Neural progenitor cell (in vitro differentiated cells): Measurements from ENCODE around the gene SFTPD. TPM values are rescaled to one million over a fixed set of nuclear protein-coding genes. Genes with fewer than 3 reads are reported as not detected.
A peak's percentile ranks its signal among the peaks of the same experiment; 100 is the strongest.
"Not testable (repeated sequence)": the region's sequence is repeated elsewhere in the genome, so short reads cannot be mapped to it uniquely, and the experiment has no call there.

Experiments
- DNase-seq: peaks from one replicate; pipeline ENCODE4 v3.0.0-alpha.2; 2016; ENCODE audit warnings: low spot score
- H2AFZ ChIP-seq: fragments of 200-600 bp; sonication (generic); replicated peaks from 2 replicates; pipeline ENCODE4 v1.6.1; 2016; ENCODE audit warnings: antibody characterized with exemption
- H3F3A ChIP-seq: fragments of 200-600 bp; sonication (generic); 2 replicates; pipeline ENCODE4 v1.6.1; 2016; ENCODE audit warnings: antibody characterized with exemption, low read depth
- H3K27ac ChIP-seq: fragments of 200-600 bp; sonication (generic); 2 replicates; pipeline ENCODE4 v1.5.1; 2016; ENCODE audit warnings: mild to moderate bottlenecking
- H3K27me3 ChIP-seq: fragments of 200-600 bp; sonication (generic); 2 replicates; pipeline ENCODE4 v1.6.1; 2016; ENCODE audit warnings: mild to moderate bottlenecking, moderate library complexity
- H3K36me3 ChIP-seq: fragments of 200-600 bp; sonication (generic); 2 replicates; pipeline ENCODE4 v1.5.1; 2016
- H3K4me1 ChIP-seq: fragments of 200-600 bp; sonication (generic); 2 replicates; pipeline ENCODE4 v1.6.1; 2016; ENCODE audit warnings: mixed run types
- H3K4me2 ChIP-seq: fragments of 200-600 bp; sonication (generic); 2 replicates; pipeline ENCODE4 v1.6.1; 2016
- H3K4me3 ChIP-seq: fragments of 200-600 bp; sonication (generic); 2 replicates; pipeline ENCODE4 v1.5.1; 2016
- H3K79me2 ChIP-seq: fragments of 200-600 bp; sonication (generic); 2 replicates; pipeline ENCODE4 v1.6.1; 2016; ENCODE audit warnings: low read depth
- H3K9ac ChIP-seq: fragments of 200-600 bp; sonication (generic); 2 replicates; pipeline ENCODE4 v1.6.1; 2016
- H3K9me3 ChIP-seq: fragments of 200-600 bp; sonication (generic); 2 replicates; pipeline ENCODE4 v1.5.1; 2016; ENCODE audit warnings: low read depth
- H4K20me1 ChIP-seq: fragments of 200-600 bp; sonication (generic); 2 replicates; pipeline ENCODE4 v1.6.1; 2016; ENCODE audit warnings: low read depth
- H3K27ac Mint-ChIP-seq: 3 replicates; pipeline ENCODE4 v1.8.0; 2021; ENCODE audit warnings: mixed read lengths
- H3K27me3 Mint-ChIP-seq: 2 replicates; pipeline ENCODE4 v1.8.0; 2022; ENCODE audit warnings: low read depth, mild to moderate bottlenecking, inconsistent platforms, moderate library complexity, mixed read lengths; ENCODE audit not compliant: insufficient read depth
- H3K36me3 Mint-ChIP-seq: 3 replicates; pipeline ENCODE4 v1.8.0; 2021; ENCODE audit warnings: mixed read lengths
- H3K4me1 Mint-ChIP-seq: 3 replicates; pipeline ENCODE4 v1.8.0; 2021; ENCODE audit warnings: mixed read lengths
- H3K4me3 Mint-ChIP-seq: 3 replicates; pipeline ENCODE4 v1.8.0; 2021; ENCODE audit warnings: mild to moderate bottlenecking, moderate library complexity, mixed read lengths
- H3K9me3 Mint-ChIP-seq: 3 replicates; pipeline ENCODE4 v1.8.0; 2020; ENCODE audit warnings: mixed read lengths
- EZH2 ChIP-seq: fragments of 200-600 bp; sonication (generic); IDR thresholded peaks from 2 replicates; pipeline ENCODE4 v1.6.1; 2017; ENCODE audit warnings: antibody characterized with exemption, mild to moderate bottlenecking, moderate library complexity
- EZH2phosphoT487 ChIP-seq: fragments of 200-600 bp; sonication (generic); IDR thresholded peaks from 2 replicates; pipeline ENCODE4 v1.6.1; 2017; ENCODE audit warnings: antibody characterized with exemption
- total RNA-seq: library from RNA; depleted of rRNA; stranded (reverse); fragments of >200 nt; gene quantifications from 2 replicates; pipeline ENCODE4 v1.2.3, GENCODE V29; 2015; ENCODE audit warnings: low replicate concordance
- TF ChIP-seq, protein P1 (sequence below): fragments of 200-600 bp; sonication (generic); IDR thresholded peaks from 2 replicates; pipeline ENCODE4 v1.5.1; 2017; ENCODE audit warnings: antibody characterized with exemption, mild to moderate bottlenecking

Gene SFTPD
- total RNA-seq, 1 donor from 2014 or later = not detected

DNA sequence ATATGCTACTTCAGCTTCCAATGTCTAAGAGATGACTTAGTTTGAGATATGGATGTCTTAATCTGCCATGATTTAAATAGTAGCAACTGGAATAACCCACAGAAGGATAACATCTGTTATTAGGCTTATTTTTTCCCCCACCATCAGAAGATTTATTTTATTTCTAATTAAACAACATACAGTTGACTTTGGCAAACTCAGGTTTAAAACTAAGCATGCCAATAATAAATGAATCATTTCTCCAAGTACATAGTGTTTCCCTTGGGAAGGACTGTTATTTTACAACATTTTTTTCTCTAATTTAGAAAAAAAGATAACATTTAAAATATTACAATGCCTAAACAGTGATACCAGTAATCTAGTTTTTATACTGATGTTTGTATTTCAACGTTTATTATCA, 58.4 kb downstream of the SFTPD start:
- Histone ChIP-seq H3K9ac (no peak overlapping the region), H3K4me2 (no peak overlapping the region), H3K27ac (no peak overlapping the region), H3K9me3 (no peaks in the 10 kb centered on the region), H3K27me3 (peaks cover 4% of the 10 kb centered on the region), H3F3A (no peaks in the 10 kb centered on the region), H2AFZ (no peak overlapping the region), H3K36me3 (no peaks in the 10 kb centered on the region), H3K79me2 (no peaks in the 10 kb centered on the region), H4K20me1 (no peaks in the 10 kb centered on the region), H3K4me1 (no peaks in the 10 kb centered on the region), H3K4me3 (no peak overlapping the region)
- H3K27me3 Mint-ChIP-seq = no peaks in the 10 kb centered on the region
- no peaks in the 10 kb centered on the region for H3K4me1 Mint-ChIP-seq
- TF ChIP-seq EZH2phosphoT487 (no peak), EZH2 (no peak)
- TF ChIP-seq, protein P1, sequence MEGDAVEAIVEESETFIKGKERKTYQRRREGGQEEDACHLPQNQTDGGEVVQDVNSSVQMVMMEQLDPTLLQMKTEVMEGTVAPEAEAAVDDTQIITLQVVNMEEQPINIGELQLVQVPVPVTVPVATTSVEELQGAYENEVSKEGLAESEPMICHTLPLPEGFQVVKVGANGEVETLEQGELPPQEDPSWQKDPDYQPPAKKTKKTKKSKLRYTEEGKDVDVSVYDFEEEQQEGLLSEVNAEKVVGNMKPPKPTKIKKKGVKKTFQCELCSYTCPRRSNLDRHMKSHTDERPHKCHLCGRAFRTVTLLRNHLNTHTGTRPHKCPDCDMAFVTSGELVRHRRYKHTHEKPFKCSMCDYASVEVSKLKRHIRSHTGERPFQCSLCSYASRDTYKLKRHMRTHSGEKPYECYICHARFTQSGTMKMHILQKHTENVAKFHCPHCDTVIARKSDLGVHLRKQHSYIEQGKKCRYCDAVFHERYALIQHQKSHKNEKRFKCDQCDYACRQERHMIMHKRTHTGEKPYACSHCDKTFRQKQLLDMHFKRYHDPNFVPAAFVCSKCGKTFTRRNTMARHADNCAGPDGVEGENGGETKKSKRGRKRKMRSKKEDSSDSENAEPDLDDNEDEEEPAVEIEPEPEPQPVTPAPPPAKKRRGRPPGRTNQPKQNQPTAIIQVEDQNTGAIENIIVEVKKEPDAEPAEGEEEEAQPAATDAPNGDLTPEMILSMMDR = no peak
- H3K27ac Mint-ChIP-seq = no peak overlapping the region
- no peak for DNase-seq
- no peak overlapping the region for H3K4me3 Mint-ChIP-seq
- no peaks in the 10 kb centered on the region for H3K36me3 Mint-ChIP-seq
- no peaks in the 10 kb centered on the region for H3K9me3 Mint-ChIP-seq

DNA sequence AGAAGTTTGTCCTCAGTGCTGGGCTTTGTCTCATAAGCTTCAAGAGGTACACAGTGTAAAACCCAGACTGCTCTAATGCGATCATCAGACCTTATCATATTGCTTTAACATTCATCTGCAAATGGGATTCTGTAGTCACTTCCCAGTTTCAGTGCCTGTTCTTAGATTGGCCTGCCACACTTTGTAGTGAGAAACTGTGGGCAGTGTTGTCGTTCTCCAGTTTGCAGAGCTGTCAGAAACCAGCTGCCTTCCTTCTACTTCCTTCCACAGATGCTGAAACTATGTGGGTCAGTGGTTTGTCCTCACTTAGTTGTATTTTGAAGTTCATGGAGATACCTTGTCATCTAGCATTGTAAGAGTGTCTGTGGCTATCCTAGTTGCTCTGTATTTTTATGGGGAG, 59.9 kb downstream of the SFTPD start:
- not testable (repeated sequence) for H3K4me3 ChIP-seq, H3K36me3 ChIP-seq, H3K4me1 ChIP-seq, H3K9me3 Mint-ChIP-seq, H3K4me1 Mint-ChIP-seq, H3K9me3 ChIP-seq, DNase-seq, H4K20me1 ChIP-seq, H3K27me3 Mint-ChIP-seq, H3K27me3 ChIP-seq, H3F3A ChIP-seq, H3K36me3 Mint-ChIP-seq, H3K4me2 ChIP-seq, H3K4me3 Mint-ChIP-seq, H3K27ac ChIP-seq, H3K27ac Mint-ChIP-seq, H3K9ac ChIP-seq, H3K79me2 ChIP-seq
- peak overlapping the region; percentile 63 for H2AFZ ChIP-seq

Other genes starting within 250 kb of the SFTPD start
- 0.41 and 0.43 TPM in 2 replicates for gene NUTM2B, start 245.9 kb downstream of the SFTPD start, total RNA-seq
- 0.07 and 0.09 TPM in 2 replicates for gene NUTM2E, start 122.4 kb downstream of the SFTPD start, total RNA-seq
- gene TMEM254, start 129.6 kb upstream of the SFTPD start, total RNA-seq = 27.5 and 34.6 TPM in 2 replicates
- gene PLAC9, start 183.6 kb upstream of the SFTPD start, total RNA-seq = not detected in 2 replicates